ENCODE results near the gene PHKG1.
A peak's percentile ranks its signal among the peaks of the same experiment; 100 is the strongest.
"Not testable (repeated sequence)": the region's sequence is repeated elsewhere in the genome, so short reads cannot be mapped to it uniquely, and the experiment has no call there.

Gene PHKG1

GRCh38 chr7:56063500-56063881 lies 29.3 kb downstream of the PHKG1 start:
- Histone ChIP-seq H3K27ac (ENCODE audit: low read depth, low read length) (peak overlapping the region; percentile 92), H3K27me3 (ENCODE audit: insufficient read depth, low read length) (no peaks in the 10 kb centered on the region), H3K4me3 (ENCODE audit: low read depth, low read length) (peak overlapping the region; percentile 88; the same call in 1 of the 2 replicates), H3K79me2 (ENCODE audit: control insufficient read depth, insufficient read depth, low read length, unreplicated experiment) (peaks cover 27% of the 10 kb centered on the region), H3K4me1 (ENCODE audit: control insufficient read depth, insufficient read depth, low read length, unreplicated experiment) (peaks cover 45% of the 10 kb centered on the region), H3K36me3 (ENCODE audit: insufficient read depth, low read length) (peaks cover 33% of the 10 kb centered on the region), H2AFZ (ENCODE audit: low read length, unreplicated experiment) (peak overlapping the region; percentile 17)

GRCh38 chr7:56062382-56062781 lies 30.4 kb downstream of the PHKG1 start:
- peaks cover 45% of the 10 kb centered on the region for H3K4me1 ChIP-seq (ENCODE audit: control insufficient read depth, insufficient read depth, low read length, unreplicated experiment)
- H3K4me3 ChIP-seq (ENCODE audit: low read depth, low read length), result peak overlapping the region; percentile 62
- peaks cover 32% of the 10 kb centered on the region for H3K79me2 ChIP-seq (ENCODE audit: control insufficient read depth, insufficient read depth, low read length, unreplicated experiment)
- H3K27me3 ChIP-seq (ENCODE audit: insufficient read depth, low read length), result no peaks in the 10 kb centered on the region
- no peak overlapping the region for H2AFZ ChIP-seq (ENCODE audit: low read length, unreplicated experiment)
- H3K27ac ChIP-seq (ENCODE audit: low read depth, low read length), result peak overlapping the region; percentile 92
- H3K36me3 ChIP-seq (ENCODE audit: insufficient read depth, low read length), result peaks cover 42% of the 10 kb centered on the region

GRCh38 chr7:56053993-56054392 lies 38.8 kb downstream of the PHKG1 start:
- no peaks in the 10 kb centered on the region for H3K27me3 ChIP-seq (ENCODE audit: insufficient read depth, low read length)
- H3K79me2 ChIP-seq (ENCODE audit: control insufficient read depth, insufficient read depth, low read length, unreplicated experiment), result peaks cover 65% of the 10 kb centered on the region
- peaks cover 43% of the 10 kb centered on the region for H3K36me3 ChIP-seq (ENCODE audit: insufficient read depth, low read length)
- H2AFZ ChIP-seq (ENCODE audit: low read length, unreplicated experiment), result no peak overlapping the region
- no peak overlapping the region for H3K4me3 ChIP-seq (ENCODE audit: low read depth, low read length)
- peaks cover 27% of the 10 kb centered on the region for H3K4me1 ChIP-seq (ENCODE audit: control insufficient read depth, insufficient read depth, low read length, unreplicated experiment)
- no peak overlapping the region for H3K27ac ChIP-seq (ENCODE audit: low read depth, low read length)

GRCh38 chr7:56053379-56053778 lies 39.4 kb downstream of the PHKG1 start:
- peaks cover 71% of the 10 kb centered on the region for H3K79me2 ChIP-seq (ENCODE audit: control insufficient read depth, insufficient read depth, low read length, unreplicated experiment)

GRCh38 chr7:56051339-56052191 lies 41.2 kb downstream of the PHKG1 start, which contains the start of the genes CCT6A and PSPH:
Gene CCT6A, plus strand, starts transcription at chr7:56051765. Its CDS starts 84 bp downstream, at chr7:56051849.
Gene PSPH, minus strand, starts transcription at chr7:56051444. Its CDS starts 30,232 bp downstream, at chr7:56021212.
- Histone ChIP-seq H2AFZ (ENCODE audit: low read length, unreplicated experiment) (peak within 1 kb of the TSS; percentile 72), H3K4me3 (ENCODE audit: low read depth, low read length) (peak within 1 kb of the TSS; percentile 93), H3K4me1 (ENCODE audit: control insufficient read depth, insufficient read depth, low read length, unreplicated experiment) (peaks cover 46% of the 10 kb centered on the region), H3K36me3 (ENCODE audit: insufficient read depth, low read length) (peaks cover 31% of the 10 kb centered on the region), H3K79me2 (ENCODE audit: control insufficient read depth, insufficient read depth, low read length, unreplicated experiment) (peaks cover 70% of the 10 kb centered on the region), H3K27me3 (ENCODE audit: insufficient read depth, low read length) (no peaks in the 10 kb centered on the region), H3K27ac (ENCODE audit: low read depth, low read length) (peak within 1 kb of the TSS; percentile 80)

More at GRCh38 chr7:56053379-56053778, 39.4 kb downstream of the PHKG1 start:
- peak overlapping the region; percentile 29; the same call in 1 of the 2 replicates for H3K27ac ChIP-seq (ENCODE audit: low read depth, low read length)
- peaks cover 39% of the 10 kb centered on the region for H3K36me3 ChIP-seq (ENCODE audit: insufficient read depth, low read length)
- peak overlapping the region; percentile 93 for H3K4me3 ChIP-seq (ENCODE audit: low read depth, low read length)
- peaks cover 30% of the 10 kb centered on the region for H3K4me1 ChIP-seq (ENCODE audit: control insufficient read depth, insufficient read depth, low read length, unreplicated experiment)
- no peak overlapping the region for H2AFZ ChIP-seq (ENCODE audit: low read length, unreplicated experiment)
- no peaks in the 10 kb centered on the region for H3K27me3 ChIP-seq (ENCODE audit: insufficient read depth, low read length)

- Histone ChIP-seq H3K36me3 (ENCODE audit: insufficient read depth, low read length) (peaks cover 28% of the 10 kb centered on the region), H3K27ac (ENCODE audit: low read depth, low read length) (peak overlapping the region; percentile 80), H3K4me1 (ENCODE audit: control insufficient read depth, insufficient read depth, low read length, unreplicated experiment) (peaks cover 48% of the 10 kb centered on the region), H2AFZ (ENCODE audit: low read length, unreplicated experiment) (peak overlapping the region; percentile 10), H3K27me3 (ENCODE audit: insufficient read depth, low read length) (no peaks in the 10 kb centered on the region), H3K79me2 (ENCODE audit: control insufficient read depth, insufficient read depth, low read length, unreplicated experiment) (peaks cover 70% of the 10 kb centered on the region), H3K4me3 (ENCODE audit: low read depth, low read length) (peak overlapping the region; percentile 93)
Measured at GRCh38 chr7:56051053-56051338, 41.8 kb downstream of the PHKG1 start.

- H3K27me3 ChIP-seq (ENCODE audit: insufficient read depth, low read length); H2AFZ ChIP-seq (ENCODE audit: low read length, unreplicated experiment); H3K36me3 ChIP-seq (ENCODE audit: insufficient read depth, low read length); H3K4me3 ChIP-seq (ENCODE audit: low read depth, low read length): not testable (repeated sequence)
- peaks cover 38% of the 10 kb centered on the region for H3K4me1 ChIP-seq (ENCODE audit: control insufficient read depth, insufficient read depth, low read length, unreplicated experiment)
- peak overlapping the region; percentile 77 for H3K27ac ChIP-seq (ENCODE audit: low read depth, low read length)
- H3K79me2 ChIP-seq (ENCODE audit: control insufficient read depth, insufficient read depth, low read length, unreplicated experiment), result peaks cover 59% of the 10 kb centered on the region
Measured at GRCh38 chr7:56048763-56049162, 44.0 kb downstream of the PHKG1 start.

GRCh38 chr7:56048245-56048644 lies 44.5 kb downstream of the PHKG1 start:
- Histone ChIP-seq H3K79me2 (ENCODE audit: control insufficient read depth, insufficient read depth, low read length, unreplicated experiment) (peaks cover 54% of the 10 kb centered on the region), H3K27me3 (ENCODE audit: insufficient read depth, low read length) (no peaks in the 10 kb centered on the region), H3K36me3 (ENCODE audit: insufficient read depth, low read length) (peaks cover 5% of the 10 kb centered on the region), H3K27ac (ENCODE audit: low read depth, low read length) (peak overlapping the region; percentile 77), H2AFZ (ENCODE audit: low read length, unreplicated experiment) (no peak overlapping the region), H3K4me3 (ENCODE audit: low read depth, low read length) (no peak overlapping the region), H3K4me1 (ENCODE audit: control insufficient read depth, insufficient read depth, low read length, unreplicated experiment) (peaks cover 32% of the 10 kb centered on the region)

GRCh38 chr7:56047446-56048116 lies 45.2 kb downstream of the PHKG1 start:
- Histone ChIP-seq H3K4me1 (ENCODE audit: control insufficient read depth, insufficient read depth, low read length, unreplicated experiment) (peaks cover 26% of the 10 kb centered on the region), H3K79me2 (ENCODE audit: control insufficient read depth, insufficient read depth, low read length, unreplicated experiment) (peaks cover 47% of the 10 kb centered on the region), H3K27ac (ENCODE audit: low read depth, low read length) (peak overlapping the region; percentile 77)
- not testable (repeated sequence) for H3K36me3 ChIP-seq (ENCODE audit: insufficient read depth, low read length); H3K27me3 ChIP-seq (ENCODE audit: insufficient read depth, low read length); H3K4me3 ChIP-seq (ENCODE audit: low read depth, low read length); H2AFZ ChIP-seq (ENCODE audit: low read length, unreplicated experiment)

GRCh38 chr7:56046721-56047445 lies 45.9 kb downstream of the PHKG1 start:
- H3K27me3 ChIP-seq (ENCODE audit: insufficient read depth, low read length), result no peaks in the 10 kb centered on the region
- H3K4me3 ChIP-seq (ENCODE audit: low read depth, low read length), result no peak overlapping the region
- peak overlapping the region; percentile 77 for H3K27ac ChIP-seq (ENCODE audit: low read depth, low read length)
- no peak overlapping the region for H2AFZ ChIP-seq (ENCODE audit: low read length, unreplicated experiment)
- no peaks in the 10 kb centered on the region for H3K36me3 ChIP-seq (ENCODE audit: insufficient read depth, low read length)
- H3K79me2 ChIP-seq (ENCODE audit: control insufficient read depth, insufficient read depth, low read length, unreplicated experiment), result peaks cover 41% of the 10 kb centered on the region
- H3K4me1 ChIP-seq (ENCODE audit: control insufficient read depth, insufficient read depth, low read length, unreplicated experiment), result peaks cover 26% of the 10 kb centered on the region

Measured in ACC112 (cell line).